ENCODE results near the gene NCCRP1.

GRCh38 chr19:39174142-39174541 is 22.6 kb upstream of the NCCRP1 start:
- TF ChIP-seq CTCF (IDR thresholded peaks at IDR 0.05) (no peak), POLR2A (IDR thresholded peaks at IDR 0.05) (no peak)
